NCI-H345 (cell line): ENCODE measurements around the gene COX15.
"Not testable (repeated sequence)": the region's sequence is repeated elsewhere in the genome, so short reads cannot be mapped to it uniquely, and the experiment has no call there.

ENCODE experiments used
- DNase-seq: peaks from one replicate; lab custom pipeline; 2025; lab: John Stamatoyannopoulos, UW

COX15 gene

DNA sequence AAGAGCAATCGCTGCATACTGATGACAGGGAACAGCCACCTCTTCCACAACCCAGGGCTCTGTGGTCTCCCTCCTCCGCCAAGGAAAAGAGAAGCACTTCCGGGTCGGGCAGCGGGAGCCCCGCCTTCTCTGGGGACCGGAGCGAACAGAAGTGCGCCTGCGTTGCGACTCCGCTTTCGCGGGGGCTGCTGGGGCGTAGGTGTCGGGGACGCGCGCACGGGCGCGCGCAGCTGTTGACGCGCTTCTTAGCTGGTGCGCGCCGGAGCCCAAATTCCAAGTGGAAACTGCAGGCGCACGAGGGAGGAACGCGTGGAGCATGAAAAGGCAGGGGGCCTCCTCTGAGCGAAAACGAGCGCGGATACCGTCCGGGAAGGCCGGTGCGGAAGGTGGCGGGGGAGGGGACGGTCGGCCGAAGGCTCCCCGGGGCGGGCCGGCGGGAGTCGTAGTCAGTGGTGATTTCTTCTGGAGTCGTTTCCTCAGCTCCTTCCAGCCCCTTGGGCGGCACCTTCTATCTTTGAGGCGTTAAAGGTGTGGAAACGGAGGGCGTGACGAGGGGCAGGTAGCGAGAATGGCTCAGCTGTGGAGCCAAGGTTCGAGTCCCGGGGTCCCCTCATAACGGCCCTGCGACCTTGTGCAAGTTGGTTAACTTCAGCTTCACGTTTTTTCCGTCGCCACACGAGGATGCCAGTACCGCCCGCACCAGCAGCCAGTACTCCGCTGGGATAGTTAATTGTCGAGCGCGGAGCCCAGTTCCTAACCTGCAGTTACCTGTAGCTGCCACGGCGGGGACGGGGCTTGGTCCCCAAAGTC is at the start of gene COX15, which contains the start of gene CUTC:
COX15 (minus strand) TSS at position 95 of the 810 bp plus-strand sequence; CDS start at position 17, 78 bp downstream.
CUTC (plus strand) TSS at position 202 of the 810 bp plus-strand sequence; CDS start at position 317, 115 bp downstream.
- peak; percentile 95 for DNase-seq

DNA sequence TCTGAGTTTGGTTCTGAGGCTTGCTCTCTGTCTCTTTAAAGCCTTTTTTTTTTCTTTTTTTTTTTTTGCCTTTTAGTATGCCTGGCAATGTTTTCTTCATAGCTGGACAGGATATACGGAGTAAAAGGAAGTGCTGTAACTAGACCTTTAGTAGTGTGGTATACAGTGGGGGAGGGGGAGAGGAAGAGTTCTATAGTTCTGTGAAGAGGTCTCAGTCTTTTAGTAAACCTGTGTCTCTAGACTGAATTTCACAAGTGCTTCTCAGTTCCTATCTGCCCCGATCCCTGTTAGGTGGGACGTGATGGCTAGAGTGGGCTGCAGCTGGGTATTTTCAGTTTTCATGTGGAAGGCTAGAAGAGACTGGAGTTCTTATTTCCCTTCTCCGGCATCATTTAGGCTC is 47.4 kb upstream of the COX15 start:
- no peak for DNase-seq

DNA sequence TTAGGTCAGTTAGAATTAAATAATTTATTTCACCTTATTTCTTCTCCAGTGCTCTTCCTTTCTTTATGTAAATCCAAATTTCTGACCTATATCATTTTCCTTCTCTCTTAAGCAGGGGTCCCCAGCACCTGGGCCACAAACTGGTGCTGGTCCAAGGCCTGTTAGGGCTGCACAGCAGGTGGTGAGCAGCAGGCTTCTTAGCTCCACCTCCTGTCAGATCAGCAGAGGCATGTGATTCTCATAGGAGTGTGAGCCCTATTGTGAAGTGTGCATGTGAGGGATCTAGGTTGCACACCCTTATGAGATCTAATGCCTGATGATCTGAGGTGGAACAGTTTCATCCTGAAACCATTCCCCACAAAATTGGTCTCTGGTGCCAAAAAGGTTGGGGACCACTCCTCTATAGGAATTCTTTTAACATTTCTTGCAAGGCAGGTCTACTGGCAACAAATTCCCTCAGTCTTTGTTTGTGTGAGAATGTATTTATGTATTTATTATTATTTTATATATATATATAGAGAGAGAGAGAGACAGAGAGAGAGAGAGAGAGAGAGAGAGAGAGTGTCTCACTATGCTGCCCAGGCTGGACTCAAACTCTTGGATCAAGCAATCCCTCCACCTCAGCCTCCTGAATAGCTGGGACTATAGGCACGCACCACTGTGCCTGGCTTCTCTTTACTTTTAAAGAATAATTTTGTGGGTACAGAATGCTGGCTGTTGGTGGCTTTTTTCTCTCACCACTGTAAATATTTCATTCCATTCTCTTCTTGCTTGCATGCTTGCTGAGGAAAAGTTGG is 46.2 kb upstream of the COX15 start:
- DNase-seq, result no peak

DNA sequence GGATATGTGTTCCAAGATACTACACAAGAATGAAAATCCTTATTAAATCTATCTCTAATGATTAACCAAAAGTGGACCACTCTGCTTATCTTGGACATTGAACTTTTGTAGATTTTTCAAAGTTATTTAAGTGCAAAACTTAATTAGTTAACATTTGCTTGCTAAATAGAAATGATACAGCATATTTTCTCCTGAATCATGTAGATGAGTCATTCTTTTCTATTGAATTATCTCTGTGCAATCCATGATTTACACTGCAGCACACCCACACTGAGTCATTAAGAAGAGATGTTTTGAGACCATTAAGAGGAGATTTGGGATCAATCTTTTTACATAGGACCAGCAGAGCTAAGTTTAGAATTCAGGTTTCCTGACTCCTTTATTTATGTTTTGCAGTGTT is 43.9 kb upstream of the COX15 start:
- DNase-seq, result no peak

DNA sequence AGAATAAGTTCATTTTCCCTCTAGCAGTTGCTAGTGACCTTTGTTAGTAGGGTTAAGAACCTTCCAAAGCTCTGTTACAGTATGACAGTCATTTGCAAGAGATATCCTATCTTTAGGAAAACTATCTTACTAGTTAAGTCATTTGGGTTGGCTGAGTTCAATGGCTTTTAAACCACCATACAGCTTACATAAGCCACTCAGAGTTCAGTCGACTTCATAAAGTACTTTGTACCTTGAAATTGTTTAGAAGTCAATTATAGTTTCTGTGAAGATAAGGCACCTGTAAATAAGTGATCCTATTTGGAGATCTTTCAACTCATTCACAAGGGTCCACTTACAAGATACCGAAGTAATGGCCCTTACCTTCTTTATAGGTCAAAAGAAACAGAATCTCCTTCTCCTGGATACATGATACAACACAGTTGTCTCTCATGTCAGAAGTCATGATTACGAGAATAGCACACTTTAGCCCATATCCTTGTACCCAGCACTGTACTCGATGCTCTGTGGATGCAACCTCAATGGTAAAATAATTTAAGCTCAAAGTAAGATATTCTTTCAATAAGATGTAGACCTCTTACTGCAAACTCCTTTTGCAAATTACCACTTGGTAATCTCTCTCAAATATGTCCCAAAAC is 38.6 kb upstream of the COX15 start:
- DNase-seq, result no peak

DNA sequence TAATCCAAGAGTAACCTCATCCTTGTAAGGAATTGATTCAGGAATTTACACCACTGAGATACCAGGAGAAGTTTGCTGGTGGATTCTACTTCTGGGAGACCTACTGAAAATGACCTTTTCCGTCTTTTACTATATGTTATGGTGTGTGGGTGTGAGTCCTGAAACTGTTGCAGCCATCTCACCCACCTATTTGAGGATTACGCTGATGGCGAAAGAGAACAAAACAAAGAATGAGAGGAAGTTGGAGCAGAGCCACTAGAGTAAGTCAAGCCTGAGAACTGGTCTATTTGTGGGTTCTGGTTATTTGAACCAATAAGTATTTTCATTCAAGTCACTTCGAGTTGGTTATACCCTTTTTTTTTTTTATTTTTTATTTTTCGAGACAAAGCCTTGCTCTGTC is 37.8 kb upstream of the COX15 start:
- no peak for DNase-seq

DNA sequence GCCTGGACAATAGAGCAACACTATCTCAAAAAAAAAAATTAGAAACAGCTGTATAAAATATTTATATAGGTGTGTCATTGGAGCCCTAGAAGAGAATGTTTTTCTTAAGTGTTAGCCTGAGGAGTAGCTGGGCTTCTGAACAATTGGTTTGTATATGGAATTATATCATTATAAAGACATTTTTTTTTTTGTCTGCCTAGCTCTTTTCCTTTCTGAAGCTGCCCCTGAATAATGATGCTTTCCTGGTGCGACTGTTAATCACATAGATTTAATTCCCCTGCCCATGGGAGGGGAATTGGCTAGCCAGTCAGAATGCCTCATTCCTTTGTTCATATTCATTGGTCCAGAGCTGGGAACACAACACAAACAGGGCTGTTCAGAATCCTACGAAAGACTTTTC is 36.6 kb upstream of the COX15 start:
- DNase-seq, result no peak

DNA sequence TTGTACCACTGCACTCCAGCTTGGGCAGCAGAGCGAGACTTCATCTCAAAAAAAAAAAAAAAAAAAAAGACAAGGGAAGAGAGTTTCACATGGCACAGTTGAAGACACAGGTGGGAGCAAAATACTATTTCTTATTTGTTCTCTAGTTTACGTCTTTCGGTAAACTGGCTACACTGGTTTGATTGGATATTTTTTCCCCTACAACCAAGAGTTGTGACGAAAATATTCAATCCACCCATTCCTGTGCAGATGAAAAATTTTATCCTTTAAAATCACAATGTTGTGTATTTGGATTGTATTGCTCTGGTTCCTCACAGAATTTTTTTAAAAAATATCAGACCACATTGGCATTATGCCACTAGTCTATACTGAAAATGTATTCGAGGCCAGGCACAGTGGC is 36.0 kb upstream of the COX15 start:
- DNase-seq, result no peak

DNA sequence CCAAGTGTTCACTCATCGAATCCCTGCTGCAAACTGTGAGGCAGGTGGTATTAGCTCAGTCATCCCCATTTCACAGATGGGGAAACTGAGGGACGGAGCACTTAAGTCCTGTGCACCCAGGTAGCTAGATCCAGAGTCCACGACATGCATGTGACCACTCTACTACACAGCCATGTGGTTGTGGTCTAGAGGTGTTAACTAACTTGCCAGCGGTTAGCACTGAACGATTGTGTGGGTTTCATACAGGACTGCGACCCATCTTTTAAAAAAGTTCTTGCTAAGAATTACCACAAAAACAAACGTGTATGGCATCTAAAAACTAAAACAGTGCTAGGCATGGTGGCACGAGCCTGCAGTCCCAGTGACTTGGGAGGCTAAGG is 34.4 kb upstream of the COX15 start:
- DNase-seq, result no peak

DNA sequence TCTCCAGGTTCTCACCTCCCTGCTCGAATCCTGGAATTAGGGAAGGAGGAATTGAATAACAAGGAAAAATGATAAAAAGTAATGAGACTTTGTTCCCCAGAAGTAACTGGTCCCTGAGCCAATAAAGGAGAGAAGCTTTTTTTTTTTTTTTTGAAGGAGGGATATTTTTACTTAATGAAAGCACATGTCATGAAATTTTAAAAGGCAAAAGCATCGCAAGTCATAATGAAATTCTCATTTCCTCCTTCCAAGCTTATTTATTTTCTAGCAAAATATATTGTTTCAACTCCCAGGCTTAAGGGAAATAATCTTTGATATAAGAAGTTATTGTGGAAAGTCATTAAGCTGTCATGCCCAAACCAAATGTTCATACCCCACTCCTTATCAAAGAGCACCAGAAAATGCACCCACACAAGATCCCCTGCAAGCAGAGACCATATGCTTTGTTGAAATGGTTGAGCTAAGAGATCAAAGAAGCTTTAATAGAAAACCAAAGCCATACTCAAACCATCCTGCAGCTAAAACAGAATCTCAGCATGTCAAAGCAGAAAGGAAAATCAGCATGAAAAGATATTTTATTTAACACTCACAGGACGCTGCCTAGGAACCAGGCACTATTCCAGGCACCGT is 33.9 kb upstream of the COX15 start:
- DNase-seq, result no peak

DNA sequence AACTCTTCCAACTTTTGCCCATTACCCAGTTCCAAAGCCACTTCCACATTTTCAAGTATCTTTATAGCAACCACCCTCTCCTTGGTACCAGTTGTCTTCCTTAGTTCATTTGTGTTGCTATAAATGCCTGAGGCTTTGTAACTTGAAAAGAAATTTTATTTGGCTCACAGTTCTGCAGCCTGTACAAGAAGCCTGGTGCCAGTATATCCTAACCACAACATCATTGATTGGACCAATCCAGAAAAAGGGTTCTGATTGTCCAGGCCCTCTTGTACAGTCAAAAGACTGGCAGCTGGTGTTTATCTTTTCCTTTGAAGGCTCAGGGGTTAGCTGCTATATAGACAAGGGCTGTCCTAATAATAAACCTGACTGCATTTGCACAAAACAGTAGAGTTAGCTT is 29.4 kb upstream of the COX15 start:
- DNase-seq, result no peak

DNA sequence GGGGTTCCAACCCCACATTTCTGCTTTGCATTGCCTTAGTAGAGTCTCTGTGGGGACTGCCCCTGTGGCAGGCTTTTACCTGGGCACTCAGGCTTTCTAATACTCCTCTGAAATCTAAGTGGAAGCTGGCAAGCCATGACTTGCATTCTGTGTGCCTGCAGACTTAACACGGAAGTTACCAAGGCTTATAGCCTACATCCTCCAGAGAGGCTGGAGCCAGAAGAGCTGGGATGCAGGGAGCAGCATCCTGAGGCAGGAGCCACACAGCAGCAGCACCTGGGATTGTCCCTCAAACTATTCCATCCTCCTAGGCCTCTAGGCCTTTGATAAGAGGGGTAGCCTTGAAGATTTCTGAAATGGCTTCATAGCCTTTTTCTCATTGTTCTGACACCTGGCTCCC is 28.4 kb upstream of the COX15 start:
- DNase-seq, result no peak

DNA sequence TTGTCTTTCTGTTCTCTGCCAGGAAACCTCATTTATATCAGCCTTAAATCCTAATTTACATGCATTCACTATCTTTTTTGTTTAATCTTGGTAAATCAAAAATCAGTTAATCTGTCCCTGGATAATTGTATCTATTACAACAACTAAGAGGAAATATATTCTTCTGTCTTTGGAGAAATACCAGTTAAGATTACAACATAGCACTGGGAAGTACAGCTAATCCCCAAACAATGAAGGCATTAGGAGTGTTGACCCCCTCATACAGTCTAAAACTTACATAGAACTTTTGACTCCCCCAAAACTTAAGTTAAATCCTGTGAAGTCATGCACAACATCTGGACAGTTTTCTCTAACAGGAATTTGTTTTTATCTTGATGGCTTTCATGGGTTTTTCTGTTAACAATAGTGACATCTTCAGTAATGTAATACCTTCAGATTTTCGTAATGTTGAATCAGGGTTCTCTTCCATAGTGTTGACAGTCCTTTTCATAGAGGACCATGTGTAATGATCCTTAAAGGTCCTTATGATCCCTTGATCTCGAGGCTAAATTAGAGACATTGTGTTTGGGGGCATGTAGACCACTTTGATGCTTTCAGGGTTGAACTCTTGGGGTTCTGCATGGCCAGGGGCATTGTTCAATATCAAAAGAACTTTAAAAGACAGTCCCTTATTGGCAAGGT is 26.4 kb upstream of the COX15 start:
- no peak for DNase-seq

DNA sequence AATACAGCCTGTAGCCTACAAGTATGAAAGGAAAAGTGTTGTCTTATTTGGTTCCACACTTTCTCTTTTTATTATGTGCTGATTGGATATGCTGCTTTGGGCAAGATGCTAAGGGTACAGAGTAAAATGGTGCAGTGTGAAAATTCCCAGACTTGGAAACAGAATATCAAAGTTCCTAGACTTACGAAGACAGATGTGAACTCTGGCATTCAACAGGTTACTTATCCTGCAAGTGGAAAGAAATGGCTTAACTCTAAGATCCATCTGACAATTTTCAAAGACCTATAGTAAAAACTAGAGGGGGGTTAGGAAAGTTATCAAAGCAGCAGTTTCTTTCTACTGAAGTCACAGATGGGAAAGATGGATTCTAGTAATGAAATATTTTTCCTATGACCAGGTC is 24.2 kb upstream of the COX15 start:
- no peak for DNase-seq

DNA sequence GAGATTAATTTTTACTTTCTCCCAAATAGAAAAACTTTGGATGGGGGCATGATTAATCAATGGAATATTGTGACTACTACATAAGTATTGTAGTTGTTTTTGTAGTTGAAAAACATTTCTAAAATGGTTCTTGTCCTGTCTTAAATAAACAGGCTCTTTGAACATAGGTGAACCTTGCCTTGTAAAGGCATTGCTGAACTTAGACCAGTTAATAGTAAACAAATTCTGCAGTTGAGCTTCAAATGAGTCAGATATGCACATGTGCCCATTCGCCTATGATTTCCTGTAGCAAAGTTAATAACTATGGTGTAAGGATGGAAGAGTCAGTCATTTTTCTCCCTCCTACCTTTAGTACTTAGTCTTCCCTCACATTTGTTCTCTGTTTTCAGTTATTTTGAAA is 22.7 kb upstream of the COX15 start:
- DNase-seq, result no peak

DNA sequence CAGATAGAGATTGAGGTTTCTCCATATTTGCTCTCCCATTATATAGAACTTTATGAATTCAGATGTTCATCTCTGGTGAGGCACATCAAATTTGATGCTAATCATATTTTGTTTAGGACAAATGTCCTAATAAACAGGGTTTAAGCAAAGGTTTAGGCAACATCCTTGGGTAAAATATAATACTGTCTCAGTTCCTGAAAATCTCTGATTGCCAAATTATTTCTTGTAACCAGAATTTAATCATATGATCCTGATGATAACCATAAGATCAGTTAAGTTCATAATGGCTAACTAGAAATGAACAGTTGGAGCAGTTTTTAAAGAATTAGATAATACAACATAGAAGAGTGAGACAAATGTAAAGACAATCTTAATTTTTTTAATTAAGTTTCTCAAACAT is 18.7 kb upstream of the COX15 start:
- no peak for DNase-seq

DNA sequence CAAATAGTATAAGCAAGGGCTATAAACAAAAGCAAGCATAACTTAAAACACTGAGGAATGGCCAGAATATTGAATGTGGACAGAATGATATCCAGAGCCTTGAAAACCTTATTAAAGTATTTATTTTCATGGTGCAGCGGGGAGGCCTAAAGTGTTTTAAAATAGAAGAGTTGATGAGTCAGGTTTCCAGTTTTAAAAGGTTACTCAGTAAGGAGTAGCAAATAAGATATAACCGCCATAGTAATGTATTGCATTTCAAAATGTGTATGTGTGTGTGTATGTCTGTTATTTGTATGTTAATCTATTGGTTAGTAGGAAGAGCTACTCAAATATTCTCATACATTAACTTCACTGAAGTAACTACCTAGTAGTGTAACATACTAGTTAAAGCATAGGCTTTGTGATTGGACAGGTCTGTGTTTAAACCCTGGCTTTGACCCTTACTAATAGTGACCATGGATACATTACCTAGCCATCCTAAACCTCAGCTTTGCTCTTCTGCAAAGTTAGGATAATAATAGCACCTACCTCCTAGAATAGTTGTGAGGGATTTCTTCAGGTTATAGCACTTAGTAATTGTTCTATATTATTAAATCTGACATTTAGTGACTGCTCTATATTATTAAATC is 17.0 kb upstream of the COX15 start:
- DNase-seq, result no peak

DNA sequence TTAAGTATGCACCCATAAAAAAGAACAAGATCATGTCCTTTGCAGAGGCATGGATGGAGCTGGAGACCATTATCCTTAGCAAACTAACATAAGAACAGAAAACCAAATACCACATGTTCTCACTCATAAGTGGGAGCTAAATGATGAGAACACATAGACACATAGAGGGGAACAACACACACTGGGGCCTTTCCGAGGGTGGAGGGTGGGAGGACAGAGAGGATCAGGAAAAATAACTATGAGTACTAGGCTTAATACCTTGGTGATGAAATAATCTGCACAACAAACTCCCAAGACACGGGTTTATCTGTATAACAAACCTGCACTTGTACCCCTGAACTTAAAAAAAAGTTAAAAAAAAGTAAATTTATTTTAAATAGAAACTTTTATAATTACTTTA is 14.2 kb upstream of the COX15 start:
- DNase-seq, result not testable (repeated sequence)

DNA sequence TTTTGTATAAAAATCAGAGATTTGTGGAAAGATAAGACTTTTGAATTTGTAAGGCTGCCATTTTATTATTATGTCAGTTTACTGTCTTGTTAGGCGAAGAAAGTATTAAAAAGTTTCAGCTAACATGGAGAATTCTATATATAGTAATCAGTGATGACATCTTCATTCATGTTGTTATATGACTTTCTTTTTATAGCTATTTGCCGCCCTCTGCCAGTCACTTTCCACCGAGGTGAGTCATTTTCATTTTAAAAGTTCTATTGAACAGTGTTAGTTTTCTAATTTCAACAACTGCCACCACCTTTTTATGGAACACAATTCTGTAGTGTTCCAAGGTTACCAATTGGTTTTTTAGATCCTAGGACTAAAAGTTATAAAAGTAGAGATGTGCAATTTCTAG is 11.9 kb upstream of the COX15 start:
- DNase-seq, result no peak

DNA sequence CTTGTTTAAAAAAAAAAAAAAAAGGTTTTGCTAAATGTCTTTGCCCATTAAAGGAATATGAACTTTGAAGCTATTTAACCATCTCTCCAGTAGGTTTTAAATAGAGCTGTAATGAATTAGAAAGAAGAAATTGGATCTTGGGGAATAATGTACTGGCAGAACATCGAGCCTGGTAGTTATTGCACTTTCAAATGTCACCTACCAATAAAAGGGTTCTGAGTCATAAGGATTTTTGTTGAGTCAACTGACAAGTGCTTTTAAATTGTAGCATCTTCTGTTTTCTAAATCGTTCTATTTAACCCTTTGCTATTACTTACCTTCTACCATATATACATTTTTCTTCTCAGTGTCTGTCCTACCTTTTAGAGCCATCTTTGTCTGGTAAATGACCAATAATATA is 10.8 kb upstream of the COX15 start:
- DNase-seq, result no peak

DNA sequence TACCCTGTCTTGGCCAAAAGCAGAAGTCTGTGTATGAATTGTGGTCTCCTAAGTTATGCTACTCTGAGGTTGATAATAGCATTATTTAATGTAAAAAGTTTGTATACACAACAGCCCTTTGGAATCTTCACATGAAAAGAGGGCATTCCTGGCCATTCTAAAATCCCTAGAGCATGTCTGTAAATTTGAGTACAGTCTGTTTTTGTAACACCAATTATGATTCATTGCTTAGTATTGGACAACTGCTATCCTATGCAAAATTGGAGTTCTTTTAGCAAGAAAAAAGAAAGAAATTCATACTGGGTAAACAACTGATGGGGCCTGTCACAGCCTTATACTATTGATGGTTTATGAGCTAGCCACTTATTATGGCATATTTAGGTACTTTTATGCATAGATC is 10.3 kb upstream of the COX15 start:
- DNase-seq, result no peak
